H1 (cell line): ENCODE results near the gene RHD. TPM values are rescaled to one million over a fixed set of nuclear protein-coding genes. Genes with fewer than 3 reads are reported as not detected.
A peak's percentile ranks its signal among the peaks of the same experiment; 100 is the strongest.
"Not testable (repeated sequence)": the region's sequence is repeated elsewhere in the genome, so short reads cannot be mapped to it uniquely, and the experiment has no call there.

Experiments used
- CTCF ChIA-PET: fragments of 300-600 bp; sonication (Branson Sonifier 250); formaldehyde crosslinking; loops from one replicate; lab custom pipeline; 2021; ENCODE audit not compliant: partially characterized antibody; lab: Charles Lee
- POLR2A ChIA-PET: fragments of 300-600 bp; sonication (Branson Sonifier 250); formaldehyde crosslinking; loops from one replicate; lab custom pipeline; 2021; ENCODE audit warnings: inconsistent platforms; ENCODE audit not compliant: partially characterized antibody; lab: Charles Lee
- DNase-seq, 2 experiments: peaks; one replicate each; pipeline versions ENCODE4 v3.0.0 to v3.0.0-alpha.2; 2010 to 2022; ENCODE audit warnings: low spot score in 2 of 2, low read depth in 1 of 2, mixed read lengths in 1 of 2
- FAIRE-seq: peaks from 2 replicates; lab custom pipeline; 2011; peaks lifted over from hg19 to GRCh38; lab: Jason Lieb, UNC
- H2AFZ ChIP-seq: 2 replicates; pipeline ENCODE4 v1.8.1; 2012; ENCODE audit warnings: low read length, inconsistent platforms
- H2AK5ac ChIP-seq: 2 replicates; pipeline ENCODE4 v1.6.1; 2013; ENCODE audit warnings: low read depth, low read length
- H2BK120ac ChIP-seq: replicated peaks from 2 replicates; pipeline ENCODE3; 2013; ENCODE audit warnings: low read depth, low read length, inconsistent platforms
- H2BK12ac ChIP-seq: 2 replicates; pipeline ENCODE4 v1.6.1; 2013; ENCODE audit warnings: low read depth, low read length
- H2BK15ac ChIP-seq: 2 replicates; pipeline ENCODE4 v1.6.1; 2013; ENCODE audit warnings: low read length
- H2BK20ac ChIP-seq: 2 replicates; pipeline ENCODE4 v1.6.1; 2013; ENCODE audit warnings: low read length
- H2BK5ac ChIP-seq: 2 replicates; pipeline ENCODE4 v1.6.1; 2013; ENCODE audit warnings: low read depth, low read length
- H3K14ac ChIP-seq: 2 replicates; pipeline ENCODE4 v1.6.1; 2013; ENCODE audit warnings: inconsistent platforms; ENCODE audit not compliant: insufficient read length
- H3K18ac ChIP-seq: 2 replicates; pipeline ENCODE4 v1.6.1; 2013; ENCODE audit warnings: low read length; ENCODE audit errors: extremely low read depth
- H3K23ac ChIP-seq: 2 replicates; pipeline ENCODE4 v1.6.1; 2013; ENCODE audit warnings: inconsistent platforms; ENCODE audit not compliant: insufficient read length
- H3K23me2 ChIP-seq: 2 replicates; pipeline ENCODE4 v1.6.1; 2013; ENCODE audit warnings: low read depth, low read length
- H3K27ac ChIP-seq: 2 replicates; pipeline ENCODE4 v1.6.1; 2011; ENCODE audit warnings: low read depth, low read length, inconsistent platforms
- H3K27me3 ChIP-seq, 4 experiments: replicated peaks in 1 of 4; 1 replicate in 1 of 4; 2 replicates in 3 of 4; pipeline versions ENCODE4 v1.6.1 to v1.8.1; 2011 to 2013; ENCODE audit warnings: low read length in 3 of 4, mild to moderate bottlenecking in 3 of 4, inconsistent platforms in 2 of 4, mixed read lengths in 2 of 4, moderate library complexity in 1 of 4; ENCODE audit not compliant: control insufficient read depth in 3 of 4, insufficient read depth in 3 of 4; ENCODE audit errors: extremely low read depth in 1 of 4
- H3K36me3 ChIP-seq, 4 experiments: 2 replicates each; pipeline versions ENCODE4 v1.6.1 to v1.8.1; 2011 to 2013; ENCODE audit warnings: mild to moderate bottlenecking in 4 of 4, low read length in 3 of 4, moderate library complexity in 2 of 4, control low read depth in 1 of 4, inconsistent platforms in 1 of 4; ENCODE audit not compliant: insufficient read depth in 4 of 4, control insufficient read depth in 2 of 4
- H3K4ac ChIP-seq: replicated peaks from 2 replicates; pipeline ENCODE3; 2013; ENCODE audit warnings: low read length, low read depth, mixed read lengths, inconsistent platforms; ENCODE audit not compliant: insufficient read length
- H3K4me1 ChIP-seq, 4 experiments: replicated peaks in 1 of 4; 1 replicate in 1 of 4; 2 replicates in 3 of 4; pipeline versions ENCODE4 v1.6.1 to v1.8.1; 2011 to 2013; ENCODE audit warnings: low read length in 3 of 4, inconsistent platforms in 2 of 4, mixed read lengths in 1 of 4; ENCODE audit not compliant: insufficient read depth in 4 of 4, control insufficient read depth in 3 of 4
- H3K4me2 ChIP-seq, 2 experiments: 2 replicates each; pipeline versions ENCODE4 v1.6.1 to v1.8.1; 2011 to 2013; ENCODE audit warnings: low read depth in 2 of 2, low read length in 2 of 2, control low read depth in 1 of 2, inconsistent platforms in 1 of 2, mild to moderate bottlenecking in 1 of 2; ENCODE audit not compliant: insufficient read depth in 1 of 2
- H3K4me3 ChIP-seq, 4 experiments: fragments of 200-600, 300-600 bp in 1 of 4; sonication (generic), shearing (Covaris generic), sonication (Bioruptor Twin) in 1 of 4; 2 replicates each; pipeline versions ENCODE4 v1.5.1 to v1.8.1; 2011 to 2016; ENCODE audit warnings: low read length in 4 of 4, low read depth in 3 of 4, control low read depth in 2 of 4, inconsistent platforms in 2 of 4, mild to moderate bottlenecking in 2 of 4, mixed read lengths in 1 of 4, moderate library complexity in 1 of 4; ENCODE audit not compliant: insufficient read depth in 2 of 4; ENCODE audit errors: extremely low read depth in 1 of 4
- H3K56ac ChIP-seq: replicated peaks from 2 replicates; pipeline ENCODE3; 2013; ENCODE audit warnings: low read depth, mild to moderate bottlenecking, mixed read lengths, low read length, inconsistent platforms; ENCODE audit not compliant: insufficient read length
- H3K79me1 ChIP-seq: 2 replicates; pipeline ENCODE4 v1.6.1; 2013; ENCODE audit warnings: low read depth, low read length, control low read depth
- H3K79me2 ChIP-seq, 2 experiments: 2 replicates each; pipeline versions ENCODE4 v1.6.1 to v1.8.1; 2012 to 2013; ENCODE audit warnings: low read length in 2 of 2, mild to moderate bottlenecking in 2 of 2, inconsistent platforms in 1 of 2; ENCODE audit not compliant: insufficient read depth in 2 of 2, control insufficient read depth in 1 of 2
- H3K9ac ChIP-seq, 4 experiments: replicated peaks in 1 of 4; 1 replicate in 1 of 4; 2 replicates in 3 of 4; pipeline versions ENCODE4 v1.6.1 to v1.8.1; 2011 to 2013; ENCODE audit warnings: low read depth in 3 of 4, low read length in 3 of 4, control low read depth in 2 of 4, mild to moderate bottlenecking in 2 of 4, moderate library complexity in 2 of 4, inconsistent platforms in 1 of 4; ENCODE audit errors: extremely low read depth in 1 of 4
- H3K9me3 ChIP-seq, 2 experiments: 2 replicates each; pipeline versions ENCODE4 v1.6.1 to v1.8.1; 2012 to 2013; ENCODE audit warnings: mild to moderate bottlenecking in 2 of 2, moderate library complexity in 2 of 2, control low read depth in 1 of 2, inconsistent platforms in 1 of 2, low read depth in 1 of 2, low read length in 1 of 2, mixed read lengths in 1 of 2; ENCODE audit not compliant: insufficient read depth in 2 of 2
- H4K20me1 ChIP-seq, 2 experiments: replicated peaks in 1 of 2; 2 replicates each; pipeline versions ENCODE3 to v1.8.1; 2011 to 2013; ENCODE audit warnings: inconsistent platforms in 2 of 2, low read length in 2 of 2, mild to moderate bottlenecking in 1 of 2; ENCODE audit not compliant: insufficient read depth in 2 of 2, control insufficient read depth in 1 of 2
- H4K5ac ChIP-seq: 2 replicates; pipeline ENCODE4 v1.6.1; 2013; ENCODE audit warnings: low read length, low read depth, mixed read lengths, inconsistent platforms; ENCODE audit not compliant: insufficient read length
- H4K8ac ChIP-seq: 2 replicates; pipeline ENCODE4 v1.8.0; 2013; ENCODE audit warnings: mild to moderate bottlenecking, moderate library complexity, low read length, inconsistent platforms; ENCODE audit not compliant: insufficient read depth; ENCODE audit errors: extremely low read depth
- H4K91ac ChIP-seq: replicated peaks from 2 replicates; pipeline ENCODE3; 2013; ENCODE audit warnings: low read length, mixed read lengths, inconsistent platforms; ENCODE audit not compliant: insufficient read length
- WGBS, 2 experiments: shearing (Covaris generic) in 1 of 2; methylation state at CpG; one replicate each; pipeline versions ENCODE4 v1.1.6 to v1.1.7; 2013 to 2015; ENCODE audit warnings: low lambda C conversion rate in 2 of 2, mixed read lengths in 2 of 2, inconsistent platforms in 1 of 2, low coverage in 1 of 2, missing lambda C conversion rate in 1 of 2; ENCODE audit not compliant: insufficient replicate concordance in 2 of 2, insufficient coverage in 1 of 2, insufficient read length in 1 of 2; ENCODE audit errors: extremely low coverage in 1 of 2, missing lambda C conversion rate in 1 of 2; 5-methylcytosine and 5-hydroxymethylcytosine counted together
- polyA plus RNA-seq, 7 experiments: library from polyadenylated mRNA; depleted of rRNA in 3 of 7; stranded (reverse) in 5 of 7; unstranded in 2 of 7; fragments of >200 nt in 5 of 7; fragments of 200-250 nt in 2 of 7; gene quantifications; 1 replicate in 5 of 7; 2 replicates in 1 of 7; 4 replicates in 1 of 7; pipeline versions ENCODE4 v1.2.1 to v1.2.3, GENCODE V29; 2011 to 2013; ENCODE audit warnings: missing spikeins in 2 of 7, mixed read lengths in 2 of 7
- total RNA-seq: library from RNA; stranded (reverse); fragmentation: NEBNext Ultra II Directional; extraction: Animal tissue kit (Norgen Biotek cat#: 25700); gene quantifications from 2 replicates; pipeline ENCODE4 v1.2.1, GENCODE V29; 2021

RHD gene
- total and polyA plus RNA-seq, 2 of the 8 experiments (the other 6 are each of a cell fraction or from before 2014, with no cell fraction given): 0.21 TPM; not detected in 1

GRCh38 chr1:25309486-25309885 is 37.2 kb downstream of the RHD start:
- H2BK12ac ChIP-seq, H4K5ac ChIP-seq, H3K18ac ChIP-seq, H3K23ac ChIP-seq, H2BK120ac ChIP-seq, H2AFZ ChIP-seq, FAIRE-seq, H4K20me1 ChIP-seq, H3K79me2 ChIP-seq, H3K4me2 ChIP-seq, H4K8ac ChIP-seq, H2AK5ac ChIP-seq, H2BK15ac ChIP-seq, H3K4ac ChIP-seq, DNase-seq, H3K27ac ChIP-seq, H3K23me2 ChIP-seq, H3K14ac ChIP-seq, H3K4me1 ChIP-seq, H3K79me1 ChIP-seq, H3K4me3 ChIP-seq, H2BK5ac ChIP-seq, H3K9ac ChIP-seq, H2BK20ac ChIP-seq, CTCF ChIA-PET, POLR2A ChIA-PET, H3K27me3 ChIP-seq, H3K9me3 ChIP-seq, H3K36me3 ChIP-seq, H3K56ac ChIP-seq, H4K91ac ChIP-seq: not testable (repeated sequence)
- WGBS, 2 experiments: 93% methylated on average over 1 of the region's 1 CpG; no CpG with 5 or more reads in 1 of the 2 experiments

GRCh38 chr1:25312806-25313470 is 40.6 kb downstream of the RHD start:
- H3K79me1 ChIP-seq, H3K4me2 ChIP-seq, H3K23ac ChIP-seq, H3K36me3 ChIP-seq, H4K5ac ChIP-seq, H4K20me1 ChIP-seq, H4K8ac ChIP-seq, H3K4me1 ChIP-seq, H3K79me2 ChIP-seq, H3K9me3 ChIP-seq, H2BK20ac ChIP-seq, H3K4me3 ChIP-seq, H3K18ac ChIP-seq, H3K4ac ChIP-seq, H3K23me2 ChIP-seq, H3K9ac ChIP-seq, H2AFZ ChIP-seq, H4K91ac ChIP-seq, CTCF ChIA-PET, H2BK120ac ChIP-seq, H3K27ac ChIP-seq, H2BK15ac ChIP-seq, H2AK5ac ChIP-seq, H3K27me3 ChIP-seq, H3K14ac ChIP-seq, H3K56ac ChIP-seq, H2BK5ac ChIP-seq, DNase-seq, H2BK12ac ChIP-seq, POLR2A ChIA-PET: not testable (repeated sequence)
- peak; percentile 52 for FAIRE-seq
